OCI-LY3 (cell line): ENCODE results near the gene CSNK1A1.
"Not testable (repeated sequence)": the region's sequence is repeated elsewhere in the genome, so short reads cannot be mapped to it uniquely, and the experiment has no call there.

Experiments
- H2AFZ ChIP-seq: fragments of 200-600, 300-600 bp; shearing (Covaris generic); 2 replicates; pipeline ENCODE4 v1.6.0; 2014; ENCODE audit warnings: antibody characterized with exemption, low read depth, low read length
- H3K27ac ChIP-seq: fragments of 200-600, 300-600 bp; sonication (generic); 2 replicates; pipeline ENCODE4 v1.5.1; 2014; ENCODE audit warnings: mild to moderate bottlenecking, low read length, moderate library complexity, mixed read lengths
- H3K27me3 ChIP-seq: fragments of 200-600, 300-600 bp; sonication (generic); 2 replicates; pipeline ENCODE4 v1.6.1; 2014; ENCODE audit warnings: low read depth, low read length, mixed read lengths
- H3K36me3 ChIP-seq: fragments of 200-600, 300-600 bp; sonication (generic); replicated peaks from 2 replicates; pipeline ENCODE3; 2014; ENCODE audit warnings: low read depth, low read length, mixed read lengths
- H3K4me1 ChIP-seq: fragments of 300-600, 200-600 bp; sonication (generic); 2 replicates; pipeline ENCODE4 v1.6.1; 2014; ENCODE audit warnings: low read length, mixed read lengths
- H3K4me2 ChIP-seq: fragments of 200-600, 300-600 bp; sonication (generic); 2 replicates; pipeline ENCODE4 v1.6.1; 2014; ENCODE audit warnings: low read length, mixed read lengths
- H3K4me3 ChIP-seq: fragments of 300-600, 200-600 bp; sonication (generic); 2 replicates; pipeline ENCODE4 v1.5.1; 2014; ENCODE audit warnings: antibody characterized with exemption, mild to moderate bottlenecking, low read length, moderate library complexity
- H3K79me2 ChIP-seq: fragments of 300-600, 200-600 bp; shearing (Covaris generic); 2 replicates; pipeline ENCODE4 v1.6.1; 2014; ENCODE audit warnings: mild to moderate bottlenecking, low read length, mixed read lengths
- H3K9ac ChIP-seq: fragments of 300-600, 200-600 bp; shearing (Covaris generic); 2 replicates; pipeline ENCODE4 v1.6.0; 2014; ENCODE audit warnings: mild to moderate bottlenecking, low read length, moderate library complexity
- H3K9me3 ChIP-seq: fragments of 200-600, 300-600 bp; shearing (Covaris generic); 2 replicates; pipeline ENCODE4 v1.6.1; 2014; ENCODE audit warnings: low read length, mixed read lengths; ENCODE audit not compliant: insufficient read depth
- H4K20me1 ChIP-seq: fragments of 200-600, 300-600 bp; sonication (generic); 2 replicates; pipeline ENCODE4 v1.6.1; 2016; ENCODE audit warnings: low read length, mixed read lengths; ENCODE audit not compliant: insufficient read depth
- EZH2phosphoT487 ChIP-seq: fragments of 200-600 bp; shearing (Covaris generic); IDR thresholded peaks from 2 replicates; pipeline ENCODE4 v1.6.1; 2018; ENCODE audit warnings: antibody characterized with exemption, mixed run types, low read depth
- TF ChIP-seq, protein P1 (sequence below): fragments of 200-600, 300-600 bp; sonication (generic); IDR thresholded peaks from 2 replicates; pipeline ENCODE4 v1.5.1; 2014; ENCODE audit warnings: antibody characterized with exemption, low read length, low read depth

CSNK1A1 gene

GRCh38 chr5:149551227-149552037 lies at the start of gene CSNK1A1:
Gene CSNK1A1 (minus strand): TSS chr5:149551439. CDS start chr5:149550964, 475 bp downstream.
- Histone ChIP-seq H3K4me1 (peaks cover 9% of the 10 kb centered on the region), H3K27me3 (no peaks in the 10 kb centered on the region), H3K4me3 (peak within 1 kb of the TSS; percentile 99), H3K9ac (peak within 1 kb of the TSS; percentile 99), H3K36me3 (peaks cover 23% of the 10 kb centered on the region), H3K9me3 (no peaks in the 10 kb centered on the region), H2AFZ (peak within 1 kb of the TSS; percentile 86), H3K79me2 (peaks cover 48% of the 10 kb centered on the region), H3K4me2 (peak within 1 kb of the TSS; percentile 89), H3K27ac (peak within 1 kb of the TSS; percentile 76), H4K20me1 (peaks cover 20% of the 10 kb centered on the region)
- TF ChIP-seq, protein P1, sequence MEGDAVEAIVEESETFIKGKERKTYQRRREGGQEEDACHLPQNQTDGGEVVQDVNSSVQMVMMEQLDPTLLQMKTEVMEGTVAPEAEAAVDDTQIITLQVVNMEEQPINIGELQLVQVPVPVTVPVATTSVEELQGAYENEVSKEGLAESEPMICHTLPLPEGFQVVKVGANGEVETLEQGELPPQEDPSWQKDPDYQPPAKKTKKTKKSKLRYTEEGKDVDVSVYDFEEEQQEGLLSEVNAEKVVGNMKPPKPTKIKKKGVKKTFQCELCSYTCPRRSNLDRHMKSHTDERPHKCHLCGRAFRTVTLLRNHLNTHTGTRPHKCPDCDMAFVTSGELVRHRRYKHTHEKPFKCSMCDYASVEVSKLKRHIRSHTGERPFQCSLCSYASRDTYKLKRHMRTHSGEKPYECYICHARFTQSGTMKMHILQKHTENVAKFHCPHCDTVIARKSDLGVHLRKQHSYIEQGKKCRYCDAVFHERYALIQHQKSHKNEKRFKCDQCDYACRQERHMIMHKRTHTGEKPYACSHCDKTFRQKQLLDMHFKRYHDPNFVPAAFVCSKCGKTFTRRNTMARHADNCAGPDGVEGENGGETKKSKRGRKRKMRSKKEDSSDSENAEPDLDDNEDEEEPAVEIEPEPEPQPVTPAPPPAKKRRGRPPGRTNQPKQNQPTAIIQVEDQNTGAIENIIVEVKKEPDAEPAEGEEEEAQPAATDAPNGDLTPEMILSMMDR = peak; percentile 50
- no peak for TF ChIP-seq EZH2phosphoT487

GRCh38 chr5:149600932-149601331 lies 49.7 kb upstream of the CSNK1A1 start:
- H3K27me3 ChIP-seq = no peaks in the 10 kb centered on the region
- no peak overlapping the region for H3K4me2 ChIP-seq
- no peaks in the 10 kb centered on the region for H3K9me3 ChIP-seq
- no peaks in the 10 kb centered on the region for H3K79me2 ChIP-seq
- H3K4me3 ChIP-seq = no peak overlapping the region
- H3K9ac ChIP-seq = no peak overlapping the region
- no peaks in the 10 kb centered on the region for H3K36me3 ChIP-seq
- H3K4me1 ChIP-seq = peaks cover 9% of the 10 kb centered on the region
- TF ChIP-seq, protein P1 = no peak
- TF ChIP-seq EZH2phosphoT487 = no peak
- no peak overlapping the region for H3K27ac ChIP-seq
- H2AFZ ChIP-seq = no peak overlapping the region
- no peaks in the 10 kb centered on the region for H4K20me1 ChIP-seq

DNA sequence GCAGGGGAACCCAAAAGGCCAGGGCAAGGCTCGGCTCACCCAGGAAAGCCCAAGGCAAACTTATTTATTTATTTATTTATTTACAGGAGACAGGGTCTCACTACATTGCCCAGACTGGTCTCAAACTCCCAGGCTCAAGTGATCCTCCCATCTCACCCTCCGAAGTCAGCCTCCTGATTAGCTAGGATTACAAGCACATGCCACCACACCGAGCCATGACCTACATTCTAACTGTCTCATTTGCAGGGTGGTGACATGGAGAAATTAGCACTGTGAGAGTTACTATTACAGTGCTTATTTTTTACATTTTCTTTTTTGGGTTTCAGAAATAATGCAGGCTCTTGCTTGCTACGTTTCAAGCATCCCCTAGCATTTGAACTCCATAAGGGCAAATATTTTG lies 48.1 kb upstream of the CSNK1A1 start:
- H2AFZ ChIP-seq = no peak overlapping the region
- no peaks in the 10 kb centered on the region for H3K27me3 ChIP-seq
- no peak overlapping the region for H3K27ac ChIP-seq
- peaks cover 12% of the 10 kb centered on the region for H3K4me1 ChIP-seq
- no peaks in the 10 kb centered on the region for H3K36me3 ChIP-seq
- TF ChIP-seq EZH2phosphoT487 = no peak
- TF ChIP-seq, protein P1 = no peak
- no peaks in the 10 kb centered on the region for H3K9me3 ChIP-seq
- H3K4me3 ChIP-seq = no peak overlapping the region
- no peaks in the 10 kb centered on the region for H4K20me1 ChIP-seq
- H3K4me2 ChIP-seq = no peak overlapping the region
- H3K79me2 ChIP-seq = no peaks in the 10 kb centered on the region
- no peak overlapping the region for H3K9ac ChIP-seq

DNA sequence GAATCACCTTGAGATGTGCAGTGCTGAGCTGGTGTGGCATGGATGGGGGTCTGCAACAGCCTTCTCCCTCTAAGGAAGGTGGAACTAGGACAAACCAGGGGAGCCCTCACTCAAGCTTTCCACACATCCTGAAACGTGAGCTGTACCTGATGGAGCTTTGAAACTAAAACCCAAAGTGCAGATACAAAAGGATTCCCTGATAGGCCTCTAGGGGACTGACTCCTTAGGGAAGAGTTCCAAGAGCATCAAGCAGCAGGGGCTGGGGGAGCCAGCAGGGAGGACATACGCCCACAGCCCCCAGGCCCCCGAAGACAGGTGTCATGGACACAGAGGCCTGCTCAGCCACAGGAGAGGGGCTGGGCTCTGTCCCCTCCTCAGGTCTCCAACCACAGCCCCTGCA lies 47.7 kb upstream of the CSNK1A1 start:
- H3K4me1 ChIP-seq = peaks cover 12% of the 10 kb centered on the region
- no peak overlapping the region for H3K27ac ChIP-seq
- no peaks in the 10 kb centered on the region for H4K20me1 ChIP-seq
- H3K27me3 ChIP-seq = no peaks in the 10 kb centered on the region
- H3K79me2 ChIP-seq = no peaks in the 10 kb centered on the region
- H3K9ac ChIP-seq = no peak overlapping the region
- no peak overlapping the region for H2AFZ ChIP-seq
- TF ChIP-seq, protein P1 = no peak
- no peak for TF ChIP-seq EZH2phosphoT487
- no peak overlapping the region for H3K4me3 ChIP-seq
- no peak overlapping the region for H3K4me2 ChIP-seq
- no peaks in the 10 kb centered on the region for H3K36me3 ChIP-seq
- no peaks in the 10 kb centered on the region for H3K9me3 ChIP-seq

DNA sequence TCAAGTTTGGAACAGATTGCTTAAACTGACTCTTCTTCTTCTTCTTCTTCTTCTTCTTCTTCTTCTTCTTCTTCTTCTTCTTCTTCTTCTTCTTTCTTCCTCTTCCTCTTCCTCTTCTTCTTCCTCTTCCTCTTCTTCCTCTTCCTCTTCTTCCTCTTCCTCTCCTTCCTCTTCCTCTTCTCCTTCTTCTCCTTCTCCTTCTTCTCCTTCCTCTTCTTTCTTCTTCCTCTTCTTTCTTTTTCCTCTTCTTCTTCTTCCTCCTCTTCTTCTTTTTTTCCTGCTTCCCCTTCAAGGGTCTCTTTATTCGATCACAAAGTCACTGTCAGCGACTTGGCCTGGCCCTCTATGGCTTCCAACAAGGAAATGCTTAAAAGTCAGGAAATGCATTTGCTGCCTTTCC lies 47.0 kb upstream of the CSNK1A1 start:
- H2AFZ ChIP-seq, H3K27me3 ChIP-seq, H3K79me2 ChIP-seq, H4K20me1 ChIP-seq, H3K36me3 ChIP-seq, H3K9me3 ChIP-seq, H3K9ac ChIP-seq, H3K27ac ChIP-seq, H3K4me3 ChIP-seq, H3K4me2 ChIP-seq: not testable (repeated sequence)
- peaks cover 12% of the 10 kb centered on the region for H3K4me1 ChIP-seq
